Measurements from ENCODE around the gene WASF1.
"Not testable (repeated sequence)": the region's sequence is repeated elsewhere in the genome, so short reads cannot be mapped to it uniquely, and the experiment has no call there.

WASF1 gene

DNA sequence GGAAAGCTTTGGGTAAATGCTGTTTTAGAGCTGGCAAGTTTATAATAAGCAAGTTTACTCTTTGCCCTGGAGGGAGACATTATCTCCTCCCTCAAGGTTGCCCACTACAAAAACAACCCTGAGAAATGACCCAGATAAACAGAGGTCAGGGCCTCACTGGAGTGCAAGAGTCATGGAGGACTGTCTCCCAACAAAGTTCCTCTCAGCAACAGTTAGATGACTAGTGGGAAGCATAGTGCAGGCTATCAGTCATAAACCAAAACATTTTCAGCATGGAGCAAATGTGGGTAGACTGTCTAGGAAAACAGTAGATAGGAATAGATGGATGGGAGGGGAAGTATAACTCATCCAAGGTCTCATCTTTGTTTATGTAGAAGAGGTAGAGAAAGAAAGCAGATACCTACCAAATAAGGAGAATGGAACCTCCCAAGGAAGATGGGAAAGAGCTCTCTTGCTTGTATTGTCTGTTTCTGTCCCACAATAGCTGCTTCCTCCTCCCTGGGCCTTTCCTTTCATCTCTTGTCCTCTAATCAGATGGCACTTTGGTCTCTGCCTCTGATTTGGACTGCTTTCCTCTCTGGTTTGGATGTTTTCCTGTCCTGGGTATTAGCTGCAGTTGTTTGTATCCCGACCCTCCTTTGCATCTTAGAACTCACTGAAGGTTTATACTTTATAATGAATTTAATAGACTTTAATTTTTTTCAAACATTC, 95.4 kb downstream of the WASF1 start:
- no peaks in the 10 kb centered on the region for H3K9me3 Mint-ChIP-seq (ENCODE audit: low read depth)
- H3K4me3 Mint-ChIP-seq = no peak overlapping the region
- no peaks in the 10 kb centered on the region for H3K36me3 Mint-ChIP-seq
- H3K4me1 Mint-ChIP-seq (ENCODE audit: low read depth) = no peaks in the 10 kb centered on the region
- no peak overlapping the region for H3K27ac Mint-ChIP-seq
- peaks cover 3% of the 10 kb centered on the region for H3K27me3 Mint-ChIP-seq

DNA sequence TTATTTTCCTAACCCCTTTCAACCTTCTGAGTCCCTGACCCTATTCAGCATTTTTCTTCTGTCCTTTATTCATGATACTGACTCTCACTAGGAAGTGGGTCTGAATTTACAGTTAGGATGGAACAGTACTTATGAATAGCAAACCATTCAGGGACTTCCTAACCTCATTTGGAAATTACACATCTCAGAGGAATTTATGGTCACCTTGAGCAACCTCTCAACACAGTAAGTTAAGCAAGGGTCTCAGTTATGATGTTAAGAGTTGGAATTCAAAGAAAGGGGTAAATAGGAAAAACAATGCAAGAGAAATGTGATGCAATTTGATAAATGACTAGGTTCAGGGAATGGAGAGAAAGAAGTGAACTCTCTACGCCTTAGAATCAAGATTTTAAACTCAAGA, 104.1 kb downstream of the WASF1 start:
- no peak overlapping the region for H3K4me3 Mint-ChIP-seq
- no peaks in the 10 kb centered on the region for H3K36me3 Mint-ChIP-seq
- H3K4me1 Mint-ChIP-seq (ENCODE audit: low read depth) = no peaks in the 10 kb centered on the region
- no peaks in the 10 kb centered on the region for H3K27me3 Mint-ChIP-seq
- no peaks in the 10 kb centered on the region for H3K9me3 Mint-ChIP-seq (ENCODE audit: low read depth)
- H3K27ac Mint-ChIP-seq = no peak overlapping the region

DNA sequence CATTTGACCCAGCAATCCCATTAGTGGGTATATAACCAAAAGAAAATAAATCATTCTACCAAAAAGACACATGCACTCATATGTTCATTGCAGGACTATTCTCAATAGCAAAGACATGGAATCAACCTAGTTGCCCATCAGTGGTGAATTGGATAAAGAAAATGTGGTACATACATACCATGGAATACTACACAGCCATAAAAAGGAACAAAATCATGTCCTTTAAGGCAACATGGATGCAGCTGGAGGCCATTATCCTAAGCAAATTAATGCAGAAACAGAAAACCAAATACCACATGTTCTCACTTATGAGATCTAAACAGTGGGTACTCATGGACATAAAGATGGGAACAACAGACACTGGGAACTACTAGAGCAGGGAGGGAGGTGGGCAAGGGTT, 106.0 kb downstream of the WASF1 start:
- H3K4me1 Mint-ChIP-seq (ENCODE audit: low read depth); H3K36me3 Mint-ChIP-seq; H3K27me3 Mint-ChIP-seq; H3K27ac Mint-ChIP-seq; H3K4me3 Mint-ChIP-seq; H3K9me3 Mint-ChIP-seq (ENCODE audit: low read depth): not testable (repeated sequence)

DNA sequence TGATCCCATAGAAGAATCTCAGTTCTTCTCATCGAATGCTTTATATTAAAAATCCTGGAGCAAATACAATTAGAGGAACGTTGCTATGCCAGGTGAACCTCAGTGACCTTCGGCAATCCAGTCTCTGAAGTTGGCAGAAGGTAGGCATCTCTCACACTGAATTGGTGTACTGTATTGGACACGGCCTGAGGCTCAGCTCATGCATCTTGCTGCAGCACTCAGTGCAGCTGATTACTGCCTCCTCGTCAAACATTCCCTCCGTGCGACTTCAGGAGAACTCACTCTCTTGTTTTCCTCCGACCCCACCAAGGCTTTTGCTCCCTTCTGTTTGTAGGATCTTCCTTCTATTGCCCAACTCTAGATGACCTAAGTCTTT, 110.9 kb downstream of the WASF1 start:
- Mint-ChIP-seq H3K9me3 (ENCODE audit: low read depth) (no peaks in the 10 kb centered on the region), H3K36me3 (no peaks in the 10 kb centered on the region), H3K4me1 (ENCODE audit: low read depth) (peaks cover 5% of the 10 kb centered on the region), H3K27me3 (peaks cover 4% of the 10 kb centered on the region), H3K4me3 (no peak overlapping the region), H3K27ac (no peak overlapping the region)

DNA sequence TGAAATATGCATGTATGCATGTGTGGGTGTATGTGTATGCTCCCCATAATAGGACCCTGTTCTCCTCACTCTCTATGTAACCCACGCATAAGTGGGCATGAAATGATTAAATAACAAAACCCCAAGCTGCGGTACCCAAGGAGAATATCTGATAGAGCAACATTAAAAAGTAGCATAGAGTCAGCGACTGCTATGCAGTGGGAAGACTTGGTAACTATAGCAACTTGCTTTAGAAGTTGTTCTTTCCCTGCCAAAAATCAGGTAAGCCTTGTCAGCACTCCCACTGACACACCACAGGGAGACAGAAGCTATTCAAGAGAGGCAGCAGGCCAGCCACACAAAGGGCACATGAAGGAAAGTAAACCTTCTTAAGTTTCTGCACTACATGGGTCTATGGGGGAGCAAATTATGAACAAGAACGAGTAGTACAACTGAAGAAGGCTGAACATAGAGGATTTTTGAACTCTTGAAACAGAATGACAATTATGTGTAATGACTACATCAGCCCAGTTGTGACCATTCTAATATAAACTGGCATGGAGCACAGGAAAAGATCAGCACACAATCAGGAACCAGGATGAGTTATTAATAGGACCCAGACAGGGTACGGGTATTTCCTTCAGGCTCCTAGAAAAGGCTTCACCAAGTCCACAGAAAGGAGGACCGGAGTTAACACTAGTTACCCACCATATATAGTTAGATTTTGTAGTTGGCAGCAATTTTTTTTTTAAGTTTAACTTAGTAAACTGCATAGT, 111.5 kb downstream of the WASF1 start:
- no peaks in the 10 kb centered on the region for H3K9me3 Mint-ChIP-seq (ENCODE audit: low read depth)
- peaks cover 7% of the 10 kb centered on the region for H3K4me1 Mint-ChIP-seq (ENCODE audit: low read depth)
- peaks cover 4% of the 10 kb centered on the region for H3K27me3 Mint-ChIP-seq
- no peak overlapping the region for H3K27ac Mint-ChIP-seq
- H3K4me3 Mint-ChIP-seq = no peak overlapping the region
- no peaks in the 10 kb centered on the region for H3K36me3 Mint-ChIP-seq

DNA sequence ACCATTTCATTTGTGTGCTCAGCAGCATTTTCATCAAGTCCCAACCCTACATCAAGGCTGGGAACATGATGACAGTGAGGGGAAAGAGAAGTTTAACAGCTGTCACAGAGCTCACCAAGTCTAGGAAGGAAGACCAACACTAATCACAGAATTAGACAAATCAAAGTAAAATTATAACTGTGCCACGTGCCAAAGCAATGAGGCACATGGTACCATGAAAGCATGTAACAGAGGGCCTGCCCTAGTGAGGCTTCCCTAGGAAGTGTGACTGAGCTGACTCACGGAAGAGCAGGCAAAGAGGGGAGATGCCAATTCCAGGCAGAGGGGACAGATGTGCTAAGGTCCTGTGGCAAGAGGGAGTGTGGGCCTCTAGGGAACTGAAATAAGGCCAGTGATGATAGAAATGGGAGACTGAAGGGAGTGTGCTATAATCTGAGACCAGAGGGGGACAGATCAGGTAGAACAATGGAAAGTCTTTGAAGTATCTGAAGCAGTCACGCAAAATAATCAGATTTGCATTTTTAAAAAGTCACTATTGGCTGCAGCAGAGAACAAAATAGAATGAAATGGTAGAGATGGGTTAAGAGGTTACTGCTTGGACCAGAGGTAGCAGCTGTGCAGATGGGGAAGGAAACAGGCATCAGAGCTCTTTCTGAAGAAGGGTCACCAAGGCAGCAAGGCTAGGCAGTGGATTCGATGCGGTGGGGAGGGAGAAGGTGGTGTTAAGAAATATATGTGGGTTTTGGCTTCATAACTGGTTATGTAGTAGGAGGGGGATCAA, 114.5 kb downstream of the WASF1 start:
- Mint-ChIP-seq H3K27me3 (peaks cover 10% of the 10 kb centered on the region), H3K4me1 (ENCODE audit: low read depth) (peaks cover 10% of the 10 kb centered on the region), H3K27ac (no peak overlapping the region), H3K4me3 (no peak overlapping the region), H3K36me3 (no peaks in the 10 kb centered on the region), H3K9me3 (ENCODE audit: low read depth) (no peaks in the 10 kb centered on the region)

DNA sequence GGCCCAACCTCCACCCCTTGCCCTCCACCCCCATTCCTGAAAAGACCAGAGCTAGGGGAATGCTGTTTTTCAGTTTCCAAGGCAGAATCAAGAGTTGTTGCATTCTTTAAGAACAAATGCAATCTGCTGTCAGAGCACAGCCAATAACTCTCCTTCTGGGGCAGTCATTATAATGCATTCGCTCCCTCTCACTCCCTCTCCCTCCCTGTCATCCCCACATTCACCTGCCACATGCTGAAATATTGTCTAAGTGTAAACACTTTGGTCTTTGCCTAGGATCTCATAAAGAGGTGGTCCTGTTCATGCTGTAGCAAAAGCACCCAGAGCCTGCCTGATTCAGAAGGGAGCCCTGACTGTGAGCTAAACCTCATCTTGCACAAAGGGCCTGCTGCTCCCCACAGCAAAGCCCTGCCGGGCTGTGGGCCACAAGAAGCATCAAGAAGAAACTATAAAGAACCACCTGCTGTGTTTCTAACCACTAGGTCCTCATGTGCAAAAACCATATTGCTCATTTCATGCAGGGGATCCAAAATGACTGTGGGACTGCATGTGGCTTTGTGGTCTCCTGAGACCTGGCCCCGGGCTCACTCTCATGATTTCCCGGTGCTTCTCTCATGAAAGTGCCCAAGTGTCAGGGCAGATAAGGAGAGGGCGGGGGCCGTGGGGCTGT, 115.7 kb downstream of the WASF1 start:
- Mint-ChIP-seq H3K27me3 (peaks cover 10% of the 10 kb centered on the region), H3K9me3 (ENCODE audit: low read depth) (no peaks in the 10 kb centered on the region), H3K4me1 (ENCODE audit: low read depth) (peaks cover 10% of the 10 kb centered on the region), H3K36me3 (no peaks in the 10 kb centered on the region), H3K27ac (peak overlapping the region; percentile 25), H3K4me3 (no peak overlapping the region)

DNA sequence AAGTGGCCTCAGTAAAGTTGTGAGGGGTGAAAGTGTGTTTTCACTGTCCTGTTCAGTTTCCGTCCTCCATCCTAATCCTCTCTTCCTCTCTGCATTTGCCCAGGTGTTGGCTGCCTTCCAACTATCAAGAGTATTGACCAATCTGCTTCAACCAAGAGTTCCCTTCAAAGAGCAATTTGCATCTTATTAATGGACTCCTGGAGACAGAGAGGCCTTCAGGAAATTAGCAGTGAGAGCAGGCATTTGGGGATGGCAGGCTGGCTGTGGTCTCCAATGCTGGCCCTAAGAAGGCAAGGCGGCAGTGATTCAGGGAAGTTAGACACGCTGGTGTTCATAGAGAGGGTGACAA, 124.1 kb downstream of the WASF1 start:
- H3K4me1 Mint-ChIP-seq (ENCODE audit: low read depth) = no peaks in the 10 kb centered on the region
- no peaks in the 10 kb centered on the region for H3K9me3 Mint-ChIP-seq (ENCODE audit: low read depth)
- no peaks in the 10 kb centered on the region for H3K36me3 Mint-ChIP-seq
- H3K4me3 Mint-ChIP-seq = no peak overlapping the region
- H3K27ac Mint-ChIP-seq = no peak overlapping the region
- H3K27me3 Mint-ChIP-seq = peaks cover 5% of the 10 kb centered on the region

DNA sequence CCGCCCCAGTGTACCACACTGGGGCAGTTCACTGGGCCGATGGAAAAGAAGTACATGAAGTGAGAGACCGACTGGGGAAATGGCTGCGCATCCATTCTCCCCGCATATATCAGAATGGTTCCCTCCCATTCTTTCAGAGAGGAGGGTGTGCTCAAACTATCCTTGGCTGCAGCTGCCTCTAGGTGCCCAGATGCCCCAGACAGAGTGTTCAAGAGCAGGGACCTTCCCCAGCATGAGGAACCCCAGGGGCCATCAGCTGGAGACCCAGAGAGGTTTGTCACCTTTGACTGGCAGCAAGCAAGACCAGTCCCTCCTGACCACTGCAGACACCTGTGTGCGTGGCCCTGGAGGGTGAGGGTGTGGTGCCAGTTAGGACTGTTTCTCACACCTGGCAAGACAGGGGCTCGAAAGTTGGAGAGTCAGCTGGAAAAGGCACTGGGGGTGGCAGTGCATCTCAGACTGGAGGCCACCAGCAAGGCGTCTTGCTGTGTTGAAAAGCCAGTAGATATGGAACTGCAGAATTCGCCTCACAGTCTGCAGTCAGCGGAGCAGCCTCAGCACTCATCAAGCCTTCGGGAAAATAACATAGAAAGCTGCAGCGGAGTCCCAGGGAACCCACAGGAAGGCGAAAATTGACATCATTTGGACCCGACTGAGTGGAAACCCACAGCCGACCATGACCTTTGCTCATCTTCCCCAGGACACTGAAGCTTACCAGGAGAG, 124.6 kb downstream of the WASF1 start:
- H3K27ac Mint-ChIP-seq = no peak overlapping the region
- H3K36me3 Mint-ChIP-seq = no peaks in the 10 kb centered on the region
- no peaks in the 10 kb centered on the region for H3K4me1 Mint-ChIP-seq (ENCODE audit: low read depth)
- no peaks in the 10 kb centered on the region for H3K9me3 Mint-ChIP-seq (ENCODE audit: low read depth)
- H3K4me3 Mint-ChIP-seq = no peak overlapping the region
- H3K27me3 Mint-ChIP-seq = peaks cover under 1% of the 10 kb centered on the region

DNA sequence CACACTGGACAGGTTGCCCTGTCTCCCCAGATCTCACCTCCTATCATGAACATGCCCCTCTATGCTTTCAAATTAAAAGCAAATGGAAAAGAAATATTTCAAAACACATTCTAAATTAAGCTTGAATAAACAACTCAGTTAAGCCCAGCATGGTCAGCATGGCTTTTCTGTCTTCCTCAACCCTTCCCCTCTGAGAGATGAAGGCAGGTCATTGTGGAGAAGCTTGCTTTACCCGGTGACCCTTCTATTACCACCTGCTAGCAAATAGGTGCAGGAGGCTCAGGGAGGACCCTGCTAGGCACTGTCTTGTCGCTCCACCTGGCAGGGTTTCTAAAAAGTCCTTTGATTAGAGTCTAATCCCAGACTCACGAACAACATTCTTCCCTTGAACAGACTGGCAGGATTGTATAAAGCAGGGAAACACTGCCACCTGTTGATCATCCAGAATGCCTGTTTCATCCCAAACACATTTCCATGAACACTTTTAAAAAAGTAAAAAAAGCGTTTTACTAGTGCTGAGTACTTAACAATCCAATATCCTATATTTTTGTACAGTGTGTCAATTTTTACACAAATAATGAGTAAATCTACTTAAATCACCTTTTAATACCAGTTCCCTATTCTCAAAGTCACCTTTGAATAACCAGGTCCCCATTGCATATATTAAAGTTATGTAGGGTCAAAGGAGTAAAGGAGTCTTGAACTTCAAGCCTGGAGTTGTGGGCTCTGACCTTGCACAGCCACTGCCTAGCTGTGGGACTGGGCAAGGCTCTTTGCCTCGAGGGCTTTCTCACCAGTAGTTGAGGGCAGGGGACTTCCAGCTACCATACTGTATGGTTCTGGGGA, 125.9 kb downstream of the WASF1 start:
- no peaks in the 10 kb centered on the region for H3K9me3 Mint-ChIP-seq (ENCODE audit: low read depth)
- no peaks in the 10 kb centered on the region for H3K4me1 Mint-ChIP-seq (ENCODE audit: low read depth)
- H3K4me3 Mint-ChIP-seq = no peak overlapping the region
- H3K27me3 Mint-ChIP-seq = no peaks in the 10 kb centered on the region
- H3K27ac Mint-ChIP-seq = no peak overlapping the region
- H3K36me3 Mint-ChIP-seq = no peaks in the 10 kb centered on the region

DNA sequence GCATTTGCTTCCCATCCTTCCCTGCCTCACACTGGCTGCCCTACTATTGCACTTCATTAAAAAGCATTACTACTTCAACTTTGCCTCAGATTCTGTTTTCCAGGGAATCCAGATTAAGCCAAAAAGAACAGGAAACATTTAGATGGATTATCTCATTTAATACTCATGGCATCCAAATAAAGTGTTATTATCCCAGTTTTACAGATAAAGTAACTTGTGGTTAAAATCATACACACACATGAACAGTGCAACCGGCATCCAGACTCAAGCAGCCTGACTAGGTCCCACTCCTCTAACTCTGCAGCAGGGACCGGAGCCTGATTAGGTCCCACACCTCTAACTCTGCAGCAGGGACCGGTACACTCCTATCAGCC, 129.0 kb downstream of the WASF1 start:
- no peak overlapping the region for H3K27ac Mint-ChIP-seq
- no peaks in the 10 kb centered on the region for H3K27me3 Mint-ChIP-seq
- no peaks in the 10 kb centered on the region for H3K36me3 Mint-ChIP-seq
- H3K4me1 Mint-ChIP-seq (ENCODE audit: low read depth) = no peaks in the 10 kb centered on the region
- H3K4me3 Mint-ChIP-seq = no peak overlapping the region
- no peaks in the 10 kb centered on the region for H3K9me3 Mint-ChIP-seq (ENCODE audit: low read depth)

Measured in activated naive CD8-positive, alpha-beta T cell (primary cell).